Upper lobe of left lung (tissue), 6 donors: ENCODE results near the gene CITED4. TPM values are rescaled to one million over a fixed set of nuclear protein-coding genes. Genes with fewer than 3 reads are reported as not detected.

Source experiments
- ATAC-seq, 2 donors: fragments of 200-7000 bp; cut with Tn5 transposase; one replicate each; pipeline ENCODE4 v1.9.1; 2022; ENCODE audit warnings: mild to moderate bottlenecking in 2 of 2, moderate library complexity in 2 of 2; ENCODE audit not compliant: low FRiP score in 2 of 2
- DNase-seq, 2 donors: peaks; one replicate each; pipeline ENCODE4 v3.0.0-alpha.2; 2019 to 2020
- H3K27ac ChIP-seq, 4 donors: fragments of 200-600 bp; sonication (generic); one replicate each; pipeline ENCODE4 v1.5.1; 2016 to 2019
- H3K27me3 ChIP-seq, 4 donors: fragments of 200-600 bp; sonication (generic); one replicate each; pipeline ENCODE4 v1.5.1; 2017 to 2019
- H3K36me3 ChIP-seq, 4 donors: fragments of 200-600 bp; sonication (generic); one replicate each; pipeline ENCODE4 v1.5.1; 2016 to 2019
- H3K4me1 ChIP-seq, 4 donors: fragments of 200-600 bp; sonication (generic); one replicate each; pipeline ENCODE4 v1.5.1; 2018 to 2019
- H3K4me3 ChIP-seq, 4 donors: fragments of 200-600 bp; sonication (generic); one replicate each; pipeline ENCODE4 v1.5.1; 2017 to 2019; ENCODE audit warnings: mild to moderate bottlenecking in 2 of 4, moderate library complexity in 1 of 4
- H3K9me3 ChIP-seq, 4 donors: fragments of 200-600 bp; sonication (generic); one replicate each; pipeline ENCODE4 v1.5.1; 2018 to 2019
- CTCF ChIP-seq, 6 experiments: fragments of 450-650 bp in 4 of 6; fragments of 200-600 bp in 2 of 6; sonication (generic) in 2 of 6; IDR thresholded peaks; one replicate each; pipeline ENCODE4 v1.5.1; 2016 to 2019; ENCODE audit warnings: antibody characterized with exemption in 6 of 6
- EP300 ChIP-seq, 4 donors: sonication (generic); formaldehyde crosslinking; IDR thresholded peaks; one replicate each; pipeline ENCODE4 v1.5.1; 2017; ENCODE audit warnings: antibody characterized with exemption in 4 of 4, control low read depth in 2 of 4
- POLR2A ChIP-seq, 4 donors: fragments of 450-650 bp; IDR thresholded peaks; one replicate each; pipeline ENCODE4 v1.5.1; 2016 to 2017; ENCODE audit warnings: antibody characterized with exemption in 4 of 4, mild to moderate bottlenecking in 2 of 4
- POLR2AphosphoS5 ChIP-seq, 2 donors: sonication (generic); formaldehyde crosslinking; IDR thresholded peaks; one replicate each; pipeline ENCODE4 v1.5.1; 2017; ENCODE audit warnings: antibody characterized with exemption in 2 of 2
- WGBS, 2 donors: methylation state at CpG; one replicate each; pipeline ENCODE4 v1.1.5; 2017 to 2018; 5-methylcytosine and 5-hydroxymethylcytosine counted together
- total RNA-seq, 6 donors: library from RNA; depleted of rRNA in 4 of 6; stranded (reverse); fragments of >200 nt in 4 of 6; gene quantifications; one replicate each; pipeline versions ENCODE4 v1.1.0 to v1.2.1, GENCODE V29; 2016 to 2021
- donor health status: DM: no; HTN: no; CAD: no; lungs with moderate emphysema.
- donor health status: DM: no; HTN: yes; CAD: no; lungs with severe emphysema.

Gene CITED4
- 10 to 100 TPM in 5 of 6 donors, 1 to 10 TPM in 1; 8.4 to 36.5 (median 19.8) TPM for total RNA-seq

GRCh38 chr1:40862008-40862863 lies at the start of gene CITED4:
CITED4 (minus strand) TSS chr1:40862363; CDS start chr1:40862127, 236 bp downstream.
- Histone ChIP-seq H3K36me3 (no peaks in the 10 kb centered on the region), H3K27ac (peak within 1 kb of the TSS; percentile 80 to 92 (median 86)), H3K4me1 (peaks cover 14 to 44% (median 20%) of the 10 kb centered on the region in 4 donors), H3K4me3 (peak within 1 kb of the TSS; percentile 49 to 87 (median 86)), H3K9me3 (no peaks in the 10 kb centered on the region), H3K27me3 (no peaks in the 10 kb centered on the region)
- DNase-seq (peak; percentile 97 to 99), ATAC-seq (peak; percentile 98 to 99)
- TF ChIP-seq POLR2A (IDR thresholded peaks at IDR 0.05) (peak in 3 of 4 donors; percentile 97 to 98 (median 97)), POLR2AphosphoS5 (IDR thresholded peaks at IDR 0.05) (peak; percentile 88 to 99), CTCF (IDR thresholded peaks at IDR 0.05) (peak in 4 of 6 experiments; percentile 18 to 33 (median 24)), EP300 (IDR thresholded peaks at IDR 0.05) (no peak)
- WGBS, 2 donors = 4 to 34% methylated on average over 5 to 27 of the region's 75 CpGs

- DNase-seq (no peak), ATAC-seq (no peak)
- Histone ChIP-seq H3K36me3 (no peaks in the 10 kb centered on the region), H3K27ac (no peak overlapping the region), H3K4me3 (no peak overlapping the region), H3K4me1 (peaks cover 0 to 3% (median 0%) of the 10 kb centered on the region in 4 donors), H3K27me3 (no peaks in the 10 kb centered on the region), H3K9me3 (no peaks in the 10 kb centered on the region)
- TF ChIP-seq POLR2A (IDR thresholded peaks at IDR 0.05) (no peak), CTCF (IDR thresholded peaks at IDR 0.05) (no peak), POLR2AphosphoS5 (IDR thresholded peaks at IDR 0.05) (no peak), EP300 (IDR thresholded peaks at IDR 0.05) (no peak)
- 70 to 74% methylated on average over 3 of the region's 3 CpGs for WGBS, 2 donors
These were observed 48.9 kb upstream of the CITED4 start for GRCh38 chr1:40911105-40911504.

GRCh38 chr1:40909281-40909680 lies 47.1 kb upstream of the CITED4 start:
- Histone ChIP-seq H3K9me3 (no peaks in the 10 kb centered on the region), H3K4me3 (no peak overlapping the region), H3K36me3 (no peaks in the 10 kb centered on the region), H3K27ac (no peak overlapping the region), H3K27me3 (no peaks in the 10 kb centered on the region), H3K4me1 (peaks cover 0 to 7% (median 2%) of the 10 kb centered on the region in 4 donors)
- ATAC-seq (no peak), DNase-seq (no peak)
- WGBS, 2 donors = 89% methylated on average over 9 of the region's 9 CpGs
- TF ChIP-seq POLR2AphosphoS5 (IDR thresholded peaks at IDR 0.05) (no peak), POLR2A (IDR thresholded peaks at IDR 0.05) (no peak)

- H3K27ac ChIP-seq = no peak overlapping the region
- peaks cover 0 to 7% (median 2%) of the 10 kb centered on the region in 4 donors for H3K4me1 ChIP-seq
- no peak for DNase-seq
- ATAC-seq = no peak
- H3K4me3 ChIP-seq = no peak overlapping the region
- H3K36me3 ChIP-seq = no peaks in the 10 kb centered on the region
- TF ChIP-seq EP300 (IDR thresholded peaks at IDR 0.05) (no peak), CTCF (IDR thresholded peaks at IDR 0.05) (no peak), POLR2A (IDR thresholded peaks at IDR 0.05) (no peak), POLR2AphosphoS5 (IDR thresholded peaks at IDR 0.05) (no peak)
- H3K9me3 ChIP-seq = no peaks in the 10 kb centered on the region
- H3K27me3 ChIP-seq = no peaks in the 10 kb centered on the region
- WGBS, 2 donors = 83 to 84% methylated on average over 6 of the region's 6 CpGs
These were observed 46.2 kb upstream of the CITED4 start for GRCh38 chr1:40908350-40908749.

GRCh38 chr1:40907899-40908298 lies 45.7 kb upstream of the CITED4 start:
- Histone ChIP-seq H3K9me3 (no peaks in the 10 kb centered on the region), H3K36me3 (no peaks in the 10 kb centered on the region), H3K27ac (no peak overlapping the region), H3K4me1 (peaks cover 0 to 7% (median 2%) of the 10 kb centered on the region in 4 donors), H3K27me3 (no peaks in the 10 kb centered on the region), H3K4me3 (no peak overlapping the region)
- TF ChIP-seq POLR2AphosphoS5 (IDR thresholded peaks at IDR 0.05) (no peak), EP300 (IDR thresholded peaks at IDR 0.05) (no peak), CTCF (IDR thresholded peaks at IDR 0.05) (no peak), POLR2A (IDR thresholded peaks at IDR 0.05) (no peak)
- 91 to 95% methylated on average over 4 of the region's 4 CpGs for WGBS, 2 donors
- DNase-seq = no peak
- no peak for ATAC-seq
